Glutamatergic neuron (in vitro differentiated cells): ENCODE results near the gene FOXF1. TPM values are rescaled to one million over a fixed set of nuclear protein-coding genes. Genes with fewer than 3 reads are reported as not detected.

ENCODE experiments used
- DNase-seq: peaks from one replicate; pipeline ENCODE4 v3.0.0; 2022
- H3K27ac Mint-ChIP-seq: one replicate; pipeline ENCODE4 v1.8.0; 2020; ENCODE audit warnings: mild to moderate bottlenecking, mixed read lengths, inconsistent platforms; ENCODE audit not compliant: unreplicated experiment
- H3K27me3 Mint-ChIP-seq: one replicate; pipeline ENCODE4 v1.8.0; 2020; ENCODE audit warnings: mild to moderate bottlenecking, moderate library complexity, mixed read lengths, inconsistent platforms; ENCODE audit not compliant: unreplicated experiment
- H3K36me3 Mint-ChIP-seq: one replicate; pipeline ENCODE4 v1.8.0; 2020; ENCODE audit warnings: mild to moderate bottlenecking, mixed read lengths, inconsistent platforms; ENCODE audit not compliant: unreplicated experiment
- H3K4me1 Mint-ChIP-seq: one replicate; pipeline ENCODE4 v1.8.0; 2020; ENCODE audit warnings: mild to moderate bottlenecking, low read depth, mixed read lengths, inconsistent platforms; ENCODE audit not compliant: unreplicated experiment
- H3K4me3 Mint-ChIP-seq: one replicate; pipeline ENCODE4 v1.8.0; 2020; ENCODE audit warnings: mild to moderate bottlenecking, mixed read lengths, inconsistent platforms; ENCODE audit not compliant: unreplicated experiment
- H3K9me3 Mint-ChIP-seq: one replicate; pipeline ENCODE4 v1.8.0; 2020; ENCODE audit warnings: mild to moderate bottlenecking, moderate library complexity, mixed read lengths, inconsistent platforms; ENCODE audit not compliant: unreplicated experiment
- CTCF ChIP-seq: fragments of 200-600 bp; sonication (generic); IDR thresholded peaks from one replicate; pipeline ENCODE4 v1.5.0; 2021; ENCODE audit not compliant: partially characterized antibody, unreplicated experiment
- total RNA-seq: library from RNA; stranded (reverse); fragmentation: NEBNext Ultra II Directional; extraction: Animal tissue kit (Norgen Biotek cat#: 25700); gene quantifications from one replicate; pipeline ENCODE4 v1.2.1, GENCODE V29; 2021; ENCODE audit not compliant: unreplicated experiment

The FOXF1 gene
- total RNA-seq, 1 donor from 2014 or later, result not detected

- no peak overlapping the region for H3K4me3 Mint-ChIP-seq
- no peaks in the 10 kb centered on the region for H3K4me1 Mint-ChIP-seq
- peaks cover 4% of the 10 kb centered on the region for H3K36me3 Mint-ChIP-seq
- H3K27ac Mint-ChIP-seq, result no peak overlapping the region
- H3K9me3 Mint-ChIP-seq, result peaks cover 6% of the 10 kb centered on the region
- H3K27me3 Mint-ChIP-seq, result peaks cover 4% of the 10 kb centered on the region
- TF ChIP-seq CTCF, result no peak
- DNase-seq, result no peak
These were observed 18.0 kb downstream of the FOXF1 start for GRCh38 chr16:86528061-86528929.

GRCh38 chr16:86529160-86529559 is 18.8 kb downstream of the FOXF1 start:
- TF ChIP-seq CTCF, result no peak
- Mint-ChIP-seq H3K4me3 (no peak overlapping the region), H3K4me1 (no peaks in the 10 kb centered on the region), H3K36me3 (peaks cover 4% of the 10 kb centered on the region), H3K9me3 (peaks cover 6% of the 10 kb centered on the region), H3K27me3 (peaks cover 2% of the 10 kb centered on the region), H3K27ac (no peak overlapping the region)
- DNase-seq, result no peak

GRCh38 chr16:86530251-86531190 is 20.2 kb downstream of the FOXF1 start:
- peaks cover 6% of the 10 kb centered on the region for H3K9me3 Mint-ChIP-seq
- H3K27me3 Mint-ChIP-seq, result peaks cover 2% of the 10 kb centered on the region
- no peak for TF ChIP-seq CTCF
- no peak for DNase-seq
- no peak overlapping the region for H3K4me3 Mint-ChIP-seq
- H3K27ac Mint-ChIP-seq, result no peak overlapping the region
- H3K4me1 Mint-ChIP-seq, result no peaks in the 10 kb centered on the region
- H3K36me3 Mint-ChIP-seq, result peaks cover 4% of the 10 kb centered on the region

GRCh38 chr16:86531191-86531545 is 20.8 kb downstream of the FOXF1 start:
- Mint-ChIP-seq H3K27me3 (no peaks in the 10 kb centered on the region), H3K36me3 (peaks cover 4% of the 10 kb centered on the region), H3K4me3 (no peak overlapping the region), H3K9me3 (peaks cover 6% of the 10 kb centered on the region), H3K27ac (no peak overlapping the region), H3K4me1 (no peaks in the 10 kb centered on the region)
- DNase-seq, result no peak
- no peak for TF ChIP-seq CTCF
